HepG2 (cell line): ENCODE measurements around the gene SAMD15.

ENCODE experiments used
- HDAC2 ChIP-seq: sonication (generic); formaldehyde crosslinking; IDR thresholded peaks from 2 replicates; pipeline ENCODE4 v1.4.0; 2020; ENCODE audit warnings: missing genetic modification reagents
- HIVEP1 ChIP-seq: sonication (generic); formaldehyde crosslinking; IDR thresholded peaks from 2 replicates; pipeline ENCODE4 v1.4.0; 2020; ENCODE audit warnings: mild to moderate bottlenecking, missing genetic modification reagents
- MXI1 ChIP-seq: IDR thresholded peaks from 3 replicates; pipeline ENCODE4 v1.6.1; 2012; ENCODE audit warnings: low read depth, low read length, inconsistent platforms, borderline replicate concordance
- NCOA2 ChIP-seq: sonication (generic); formaldehyde crosslinking; IDR thresholded peaks from 2 replicates; pipeline ENCODE4 v1.8.0; 2022; ENCODE audit warnings: inconsistent platforms
- NFATC3 ChIP-seq: sonication (generic); formaldehyde crosslinking; IDR thresholded peaks from 2 replicates; pipeline ENCODE4 v1.5.1; 2020; ENCODE audit warnings: mild to moderate bottlenecking, missing genetic modification reagents
- TF ChIP-seq, protein P1 (sequence below): IDR thresholded peaks from 2 replicates; pipeline ENCODE4 v1.6.1; 2016; ENCODE audit warnings: mild to moderate bottlenecking, missing biosample characterization, missing genetic modification reagents

DNA sequence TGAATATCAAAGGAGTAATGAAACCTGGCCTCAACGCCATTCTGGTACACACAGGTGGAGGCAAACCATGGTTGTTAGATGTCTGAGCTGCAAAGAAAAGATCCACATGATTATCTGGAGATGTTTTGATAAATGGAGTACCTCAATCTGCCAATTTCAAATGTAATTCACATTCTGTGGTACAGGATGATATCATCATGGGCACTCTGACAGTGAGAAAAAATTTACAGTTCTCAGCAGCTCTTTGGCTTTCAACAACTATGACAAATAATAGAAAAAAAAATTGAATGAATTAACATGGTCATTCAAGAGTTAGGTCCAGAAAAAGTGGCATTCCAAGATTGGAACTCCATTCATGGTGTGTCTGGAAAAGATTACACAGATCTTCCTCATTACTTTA, 17.6 kb upstream of the SAMD15 start:
- TF ChIP-seq HIVEP1 (no peak), MXI1 (no peak), NCOA2 (CRISPR knock-in tag) (no peak), NFATC3 (no peak), HDAC2 (CRISPR knock-in tag) (no peak)
- TF ChIP-seq, protein P1, sequence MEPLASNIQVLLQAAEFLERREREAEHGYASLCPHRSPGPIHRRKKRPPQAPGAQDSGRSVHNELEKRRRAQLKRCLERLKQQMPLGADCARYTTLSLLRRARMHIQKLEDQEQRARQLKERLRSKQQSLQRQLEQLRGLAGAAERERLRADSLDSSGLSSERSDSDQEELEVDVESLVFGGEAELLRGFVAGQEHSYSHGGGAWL (CRISPR knock-in tag), result no peak
